ENCODE data around the gene ESYT3.
"Not testable (repeated sequence)": the region's sequence is repeated elsewhere in the genome, so short reads cannot be mapped to it uniquely, and the experiment has no call there.

The ESYT3 gene

GRCh38 chr3:138461246-138461645 lies 26.8 kb downstream of the ESYT3 start:
- no peak for DNase-seq (ENCODE audit: low spot score)

- no peak for DNase-seq (ENCODE audit: low spot score)
Observed at GRCh38 chr3:138461896-138462295, 27.5 kb downstream of the ESYT3 start.

DNA sequence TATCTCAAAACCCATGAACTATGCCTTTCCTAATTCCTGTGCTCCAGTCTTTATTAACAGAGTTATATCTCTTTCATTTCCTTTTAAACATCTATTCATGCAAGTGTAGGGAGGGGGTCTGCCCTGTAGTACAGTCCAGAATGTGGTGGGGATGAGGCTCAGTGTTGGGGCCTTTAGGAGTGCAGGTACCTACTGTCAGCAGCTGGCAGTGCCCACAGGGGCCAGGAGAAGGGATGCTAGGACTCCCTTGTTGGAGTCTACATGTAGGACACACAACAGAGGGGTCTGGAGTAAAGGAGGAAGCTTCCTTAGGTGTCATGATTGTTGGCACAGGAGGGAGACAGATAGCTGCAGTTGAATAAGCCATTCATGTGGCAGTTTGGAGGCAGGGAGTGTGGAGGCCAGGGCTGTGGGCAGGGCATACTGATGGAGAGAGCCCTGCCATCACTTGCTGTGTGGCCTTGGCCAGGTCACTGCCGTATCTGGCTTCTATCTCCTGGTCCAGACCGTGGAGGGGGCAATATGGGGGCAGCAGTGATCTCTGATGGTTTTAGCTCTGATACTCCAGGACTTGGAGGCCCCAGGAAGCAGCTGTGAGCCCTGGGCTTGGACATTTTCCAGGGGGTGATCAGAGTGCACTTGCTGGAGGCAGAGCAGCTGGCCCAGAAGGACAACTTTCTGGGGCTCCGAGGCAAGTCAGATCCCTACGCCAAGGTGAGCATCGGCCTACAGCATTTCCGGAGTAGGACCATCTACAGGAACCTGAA lies 29.5 kb downstream of the ESYT3 start:
- DNase-seq (ENCODE audit: low spot score) = no peak

- DNase-seq (ENCODE audit: low spot score) = no peak
Observed at GRCh38 chr3:138464491-138464860, 30.1 kb downstream of the ESYT3 start.

- no peak for DNase-seq (ENCODE audit: low spot score)
Observed at GRCh38 chr3:138465451-138465850, 31.0 kb downstream of the ESYT3 start.

- no peak for DNase-seq (ENCODE audit: low spot score)
Observed at GRCh38 chr3:138465925-138466324, 31.5 kb downstream of the ESYT3 start.

GRCh38 chr3:138467931-138468330 lies 33.5 kb downstream of the ESYT3 start:
- DNase-seq (ENCODE audit: low spot score) = no peak

- DNase-seq (ENCODE audit: low spot score) = no peak
Observed at GRCh38 chr3:138468451-138468850, 34.0 kb downstream of the ESYT3 start.

- no peak for DNase-seq (ENCODE audit: low spot score)
Observed at GRCh38 chr3:138468886-138469285, 34.5 kb downstream of the ESYT3 start.

GRCh38 chr3:138469874-138470273 lies 35.5 kb downstream of the ESYT3 start:
- no peak for DNase-seq (ENCODE audit: low spot score)

DNA sequence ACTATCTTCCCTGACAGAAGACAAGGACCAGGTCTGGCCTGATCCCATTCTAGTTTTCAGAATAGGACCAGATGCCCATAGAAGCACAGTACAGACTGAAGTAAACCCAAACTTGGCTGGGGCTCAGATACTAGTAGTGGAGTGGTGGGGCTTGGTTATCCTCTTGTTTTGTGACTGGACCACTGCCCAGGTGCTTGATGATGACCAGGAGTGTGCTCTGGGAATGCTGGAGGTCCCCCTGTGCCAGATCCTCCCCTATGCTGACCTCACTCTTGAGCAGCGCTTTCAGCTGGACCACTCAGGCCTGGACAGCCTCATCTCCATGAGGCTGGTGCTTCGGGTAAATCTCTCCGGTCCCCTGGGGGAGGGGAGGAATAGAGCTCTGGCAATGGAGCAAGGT lies 36.3 kb downstream of the ESYT3 start:
- no peak for DNase-seq (ENCODE audit: low spot score)

- DNase-seq (ENCODE audit: low spot score) = no peak
Observed at GRCh38 chr3:138471481-138471880, 37.1 kb downstream of the ESYT3 start.

DNA sequence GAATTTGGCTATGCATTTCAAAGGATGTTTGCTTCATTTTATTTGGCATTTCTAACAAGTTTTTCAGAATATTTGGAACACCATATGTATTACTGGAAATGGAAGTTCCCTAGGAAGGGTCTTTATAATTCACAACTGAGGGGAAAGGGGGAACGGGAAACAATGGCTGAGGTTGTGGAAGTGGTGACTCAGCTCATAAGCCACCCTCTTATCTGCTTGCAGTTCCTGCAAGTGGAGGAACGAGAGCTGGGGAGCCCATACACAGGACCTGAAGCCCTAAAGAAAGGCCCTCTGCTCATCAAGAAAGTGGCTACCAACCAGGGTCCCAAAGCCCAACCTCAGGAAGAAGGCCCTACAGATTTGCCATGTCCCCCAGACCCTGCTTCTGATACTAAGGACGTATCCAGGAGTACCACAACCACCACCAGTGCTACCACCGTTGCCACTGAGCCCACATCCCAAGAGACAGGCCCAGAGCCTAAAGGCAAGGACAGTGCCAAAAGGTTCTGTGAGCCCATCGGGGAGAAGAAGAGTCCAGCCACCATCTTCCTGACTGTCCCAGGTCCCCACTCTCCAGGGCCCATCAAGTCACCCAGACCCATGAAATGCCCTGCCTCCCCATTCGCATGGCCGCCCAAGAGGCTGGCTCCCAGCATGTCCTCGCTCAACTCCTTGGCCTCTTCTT lies 37.9 kb downstream of the ESYT3 start:
- no peak for DNase-seq (ENCODE audit: low spot score)

DNA sequence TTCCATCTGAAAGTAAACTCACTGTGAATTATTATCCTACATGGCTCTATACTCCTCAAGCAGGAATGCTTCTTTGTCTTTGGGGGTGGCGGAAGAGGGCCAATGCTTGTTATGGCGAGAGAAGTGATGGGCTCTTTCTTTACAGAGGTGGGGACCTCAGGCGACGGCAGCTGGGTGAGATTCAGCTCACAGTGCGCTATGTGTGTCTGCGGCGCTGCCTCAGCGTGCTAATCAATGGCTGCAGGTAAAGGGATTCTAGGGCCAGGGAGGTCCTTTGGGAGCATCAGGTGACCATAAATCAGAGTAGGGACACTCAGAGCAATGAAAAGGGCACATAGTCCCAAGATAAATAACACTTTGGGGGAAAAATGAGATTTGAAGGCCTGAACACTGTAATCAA lies 39.0 kb downstream of the ESYT3 start:
- no peak for DNase-seq (ENCODE audit: low spot score)

- DNase-seq (ENCODE audit: low spot score) = no peak
Observed at GRCh38 chr3:138474163-138474562, 39.7 kb downstream of the ESYT3 start.

- DNase-seq (ENCODE audit: low spot score) = no peak
Observed at GRCh38 chr3:138476526-138476925, 42.1 kb downstream of the ESYT3 start.

GRCh38 chr3:138477120-138477519 lies 42.7 kb downstream of the ESYT3 start:
- no peak for DNase-seq (ENCODE audit: low spot score)

DNA sequence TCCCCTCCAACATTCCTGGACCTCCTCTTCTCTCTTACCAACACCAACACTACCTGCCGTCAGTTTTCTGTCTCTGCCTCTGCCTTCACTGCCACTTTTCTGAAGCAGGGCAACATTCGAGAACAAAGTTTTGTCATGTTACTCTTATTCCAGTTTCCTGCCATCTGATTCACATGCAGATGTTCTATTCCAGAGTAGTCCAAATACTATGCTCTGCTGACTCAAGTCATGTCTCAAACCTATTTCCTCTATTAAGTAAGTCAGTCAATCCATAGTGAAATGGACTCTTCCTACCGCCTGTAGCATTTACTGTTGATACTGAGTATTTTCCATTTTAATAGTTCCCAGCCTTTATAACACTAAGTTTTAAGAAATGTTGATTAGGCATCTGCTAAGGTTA lies 43.4 kb downstream of the ESYT3 start:
- no peak for DNase-seq (ENCODE audit: low spot score)

GRCh38 chr3:138479438-138479863 lies 45.0 kb downstream of the ESYT3 start:
- no peak for DNase-seq (ENCODE audit: low spot score)

DNA sequence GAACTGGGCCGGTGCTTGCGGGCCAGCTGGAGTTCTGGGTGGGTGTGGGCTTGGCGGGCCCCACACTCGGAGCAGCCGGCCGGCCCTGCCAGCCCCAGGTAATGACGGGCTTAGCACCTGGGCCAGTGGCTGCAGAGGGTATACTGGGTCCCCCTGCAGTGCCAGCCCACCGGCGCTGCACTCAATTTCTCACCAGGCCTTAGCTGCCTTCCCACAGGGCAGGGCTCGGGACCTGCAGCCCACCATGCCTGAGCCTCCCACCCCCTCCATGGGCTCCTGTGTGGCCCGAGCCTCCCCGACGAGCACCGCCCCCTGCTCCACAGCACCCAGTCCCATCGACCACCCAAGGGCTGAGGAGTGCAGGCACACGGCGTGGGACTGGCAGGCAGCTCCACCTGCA lies 50.3 kb downstream of the ESYT3 start:
- not testable (repeated sequence) for DNase-seq (ENCODE audit: low spot score)

- not testable (repeated sequence) for DNase-seq (ENCODE audit: low spot score)
Observed at GRCh38 chr3:138486580-138486979, 52.2 kb downstream of the ESYT3 start.

GRCh38 chr3:138491971-138492370 lies 57.6 kb downstream of the ESYT3 start:
- DNase-seq (ENCODE audit: low spot score) = no peak

GRCh38 chr3:138492980-138493675 lies 58.7 kb downstream of the ESYT3 start:
- DNase-seq (ENCODE audit: low spot score) = no peak
